Activated naive CD4-positive, alpha-beta T cell treated with anti-CD3 and anti-CD28 coated beads, Interleukin-2, amount 50 U/mL, for 16 hours (primary cell): ENCODE measurements around the gene CAMSAP2.
"Not testable (repeated sequence)": the region's sequence is repeated elsewhere in the genome, so short reads cannot be mapped to it uniquely, and the experiment has no call there.

Experiments used
- DNase-seq: peaks from one replicate; pipeline ENCODE4 v3.0.0-alpha.2; 2020

The CAMSAP2 gene

GRCh38 chr1:200739702-200740570 lies 1.2 kb downstream of the CAMSAP2 start:
- DNase-seq: no peak

GRCh38 chr1:200740571-200741208 lies 2.0 kb downstream of the CAMSAP2 start:
- DNase-seq: no peak

- no peak for DNase-seq
Measured at GRCh38 chr1:200741551-200742207, 3.0 kb downstream of the CAMSAP2 start.

GRCh38 chr1:200744143-200744542 lies 5.5 kb downstream of the CAMSAP2 start:
- DNase-seq: no peak

GRCh38 chr1:200749090-200749489 lies 10.4 kb downstream of the CAMSAP2 start:
- no peak for DNase-seq

- not testable (repeated sequence) for DNase-seq
Measured at GRCh38 chr1:200750749-200751148, 12.1 kb downstream of the CAMSAP2 start.

- no peak for DNase-seq
Measured at GRCh38 chr1:200751717-200752116, 13.0 kb downstream of the CAMSAP2 start.

GRCh38 chr1:200753650-200754198 lies 15.0 kb downstream of the CAMSAP2 start:
- no peak for DNase-seq

- DNase-seq: no peak
Measured at GRCh38 chr1:200755456-200755855, 16.8 kb downstream of the CAMSAP2 start.

GRCh38 chr1:200762089-200762488 lies 23.4 kb downstream of the CAMSAP2 start:
- DNase-seq: no peak

GRCh38 chr1:200767321-200767720 lies 28.6 kb downstream of the CAMSAP2 start:
- DNase-seq: no peak

- DNase-seq: no peak
Measured at GRCh38 chr1:200771625-200772555, 33.2 kb downstream of the CAMSAP2 start.

- no peak for DNase-seq
Measured at GRCh38 chr1:200774311-200774710, 35.6 kb downstream of the CAMSAP2 start.

- DNase-seq: no peak
Measured at GRCh38 chr1:200774735-200775444, 36.2 kb downstream of the CAMSAP2 start.

- DNase-seq: no peak
Measured at GRCh38 chr1:200775850-200776249, 37.2 kb downstream of the CAMSAP2 start.

GRCh38 chr1:200776949-200777348 lies 38.3 kb downstream of the CAMSAP2 start:
- DNase-seq: no peak

GRCh38 chr1:200778766-200779165 lies 40.1 kb downstream of the CAMSAP2 start:
- DNase-seq: no peak

- DNase-seq: no peak
Measured at GRCh38 chr1:200779326-200779725, 40.6 kb downstream of the CAMSAP2 start.

- no peak for DNase-seq
Measured at GRCh38 chr1:200780545-200781369, 42.1 kb downstream of the CAMSAP2 start.

GRCh38 chr1:200783926-200784325 lies 45.2 kb downstream of the CAMSAP2 start:
- no peak for DNase-seq

GRCh38 chr1:200784576-200784975 lies 45.9 kb downstream of the CAMSAP2 start:
- no peak for DNase-seq
